ENCODE data around the gene CCDC197. TPM values are rescaled to one million over a fixed set of nuclear protein-coding genes. Genes with fewer than 3 reads are reported as not detected.

CCDC197 gene
- total RNA-seq, 1 experiment from 2014 or later: not detected

- ChIA-PET POLR2A (ENCODE audit: unreplicated experiment) (no interaction called here), CTCF (no interaction called here)
- no peaks in the 10 kb centered on the region for H3F3A ChIP-seq (ENCODE audit: insufficient read depth, low read depth)
- no peaks in the 10 kb centered on the region for H4K20me1 ChIP-seq (ENCODE audit: insufficient read depth)
- H3K27ac ChIP-seq: no peak overlapping the region
- no peak overlapping the region for H2AFZ ChIP-seq
- intact Hi-C loops (cut with micrococcal nuclease; ENCODE audit: unreplicated experiment): no loop called here
- H3K9me2 ChIP-seq (ENCODE audit: insufficient read depth): no peaks in the 10 kb centered on the region
- H3K79me2 ChIP-seq (ENCODE audit: low read depth): no peaks in the 10 kb centered on the region
- 0 out of 2 replicates have a peak overlapping the region, but pooled peaks have one; percentile 13 for H3K4me2 ChIP-seq
- H3K9me3 ChIP-seq (ENCODE audit: insufficient read depth, low read depth): no peaks in the 10 kb centered on the region
- TF ChIP-seq EZH2 (IDR thresholded peaks at IDR 0.05; ENCODE audit: low read depth): no peak
- TF ChIP-seq, protein P1, sequence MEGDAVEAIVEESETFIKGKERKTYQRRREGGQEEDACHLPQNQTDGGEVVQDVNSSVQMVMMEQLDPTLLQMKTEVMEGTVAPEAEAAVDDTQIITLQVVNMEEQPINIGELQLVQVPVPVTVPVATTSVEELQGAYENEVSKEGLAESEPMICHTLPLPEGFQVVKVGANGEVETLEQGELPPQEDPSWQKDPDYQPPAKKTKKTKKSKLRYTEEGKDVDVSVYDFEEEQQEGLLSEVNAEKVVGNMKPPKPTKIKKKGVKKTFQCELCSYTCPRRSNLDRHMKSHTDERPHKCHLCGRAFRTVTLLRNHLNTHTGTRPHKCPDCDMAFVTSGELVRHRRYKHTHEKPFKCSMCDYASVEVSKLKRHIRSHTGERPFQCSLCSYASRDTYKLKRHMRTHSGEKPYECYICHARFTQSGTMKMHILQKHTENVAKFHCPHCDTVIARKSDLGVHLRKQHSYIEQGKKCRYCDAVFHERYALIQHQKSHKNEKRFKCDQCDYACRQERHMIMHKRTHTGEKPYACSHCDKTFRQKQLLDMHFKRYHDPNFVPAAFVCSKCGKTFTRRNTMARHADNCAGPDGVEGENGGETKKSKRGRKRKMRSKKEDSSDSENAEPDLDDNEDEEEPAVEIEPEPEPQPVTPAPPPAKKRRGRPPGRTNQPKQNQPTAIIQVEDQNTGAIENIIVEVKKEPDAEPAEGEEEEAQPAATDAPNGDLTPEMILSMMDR (conservative IDR thresholded peaks at IDR 0.05): no peak
- peaks cover 11% of the 10 kb centered on the region; the same call in 1 of the 2 replicates for H3K4me1 ChIP-seq (replicated peaks; ENCODE audit: insufficient read depth)
- H3K27me3 ChIP-seq (ENCODE audit: insufficient read depth, low read depth): no peaks in the 10 kb centered on the region
- no TSS peak for BruUV-seq (replicated peaks)
- peak in 1 of 2 experiments; percentile 17 for DNase-seq
- H3K4me3 ChIP-seq: no peak overlapping the region
- H3K36me3 ChIP-seq (ENCODE audit: low read depth): no peaks in the 10 kb centered on the region
These were observed 9.7 kb upstream of the CCDC197 start for GRCh38 chr14:93987376-93987775.

DNA sequence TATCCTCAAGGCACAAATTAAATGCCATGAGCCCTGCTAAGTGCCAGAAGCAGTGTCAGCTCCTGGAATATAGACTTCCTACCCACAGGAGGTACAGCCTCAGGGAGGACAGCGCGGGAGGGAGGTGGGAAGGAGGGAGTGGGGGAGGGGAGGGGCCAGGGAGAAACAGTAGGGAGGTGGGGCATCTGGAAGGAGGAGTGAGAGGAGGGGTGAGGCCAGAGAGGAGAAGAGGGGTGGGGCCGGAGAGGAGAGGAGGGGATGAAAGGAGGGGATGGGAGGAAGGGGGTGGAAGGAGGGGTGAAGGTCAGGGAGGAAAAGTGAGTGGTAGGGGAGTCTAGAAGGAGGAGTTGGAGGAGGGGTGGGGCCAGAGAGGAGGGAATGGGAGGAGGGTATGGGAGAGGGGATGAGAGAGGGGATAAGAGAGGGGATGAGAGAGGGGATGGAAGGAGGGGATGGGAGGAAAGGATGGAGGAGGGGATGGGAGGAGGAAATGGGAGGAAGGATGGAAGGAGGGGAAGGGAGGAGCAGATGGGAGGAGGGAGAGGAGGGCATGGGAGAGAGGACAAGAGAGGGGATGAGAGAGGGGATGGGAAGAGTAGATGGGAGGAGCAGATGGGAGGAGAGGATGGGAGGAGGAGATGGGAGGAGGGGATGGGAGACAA is 9.2 kb upstream of the CCDC197 start:
- no peaks in the 10 kb centered on the region for H3K79me2 ChIP-seq (ENCODE audit: low read depth)
- no peaks in the 10 kb centered on the region for H3K36me3 ChIP-seq (ENCODE audit: low read depth)
- no peak overlapping the region for H3K27ac ChIP-seq
- TF ChIP-seq, protein P1 (conservative IDR thresholded peaks at IDR 0.05): no peak
- TF ChIP-seq EZH2 (IDR thresholded peaks at IDR 0.05; ENCODE audit: low read depth): no peak
- no peak overlapping the region for H3K4me2 ChIP-seq
- no peaks in the 10 kb centered on the region for H4K20me1 ChIP-seq (ENCODE audit: insufficient read depth)
- BruUV-seq (replicated peaks): no TSS peak
- intact Hi-C loops (cut with micrococcal nuclease; ENCODE audit: unreplicated experiment): no loop called here
- CTCF ChIA-PET: no interaction called here
- no peak overlapping the region for H2AFZ ChIP-seq
- no peaks in the 10 kb centered on the region for H3K27me3 ChIP-seq (ENCODE audit: insufficient read depth, low read depth)
- no peak overlapping the region for H3K4me3 ChIP-seq
- no peak for DNase-seq
- peaks cover 11% of the 10 kb centered on the region; the same call in 1 of the 2 replicates for H3K4me1 ChIP-seq (replicated peaks; ENCODE audit: insufficient read depth)
- H3F3A ChIP-seq (ENCODE audit: insufficient read depth, low read depth): no peaks in the 10 kb centered on the region
- no peaks in the 10 kb centered on the region for H3K9me3 ChIP-seq (ENCODE audit: insufficient read depth, low read depth)
- POLR2A ChIA-PET (ENCODE audit: unreplicated experiment): no interaction called here
- H3K9me2 ChIP-seq (ENCODE audit: insufficient read depth): no peaks in the 10 kb centered on the region

DNA sequence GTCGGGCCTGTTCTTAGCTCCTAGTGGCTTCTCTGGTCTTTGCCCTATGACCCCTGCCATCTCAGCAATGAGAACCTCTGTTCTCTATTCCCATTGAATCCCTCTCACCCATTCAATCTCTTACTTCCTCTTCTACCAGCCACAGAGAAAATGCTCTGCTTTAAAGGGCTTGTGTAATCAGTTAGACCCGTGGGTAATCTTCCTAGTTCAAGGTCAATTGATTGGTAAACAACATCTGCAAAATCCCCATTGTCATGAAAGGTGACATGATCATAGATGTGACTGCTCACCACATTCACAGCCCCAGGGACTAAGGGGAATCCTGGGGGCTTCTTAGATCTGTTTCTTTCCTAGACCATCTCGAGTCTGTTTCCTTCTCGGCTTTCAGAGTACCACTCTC is 7.2 kb upstream of the CCDC197 start:
- no peaks in the 10 kb centered on the region for H3K36me3 ChIP-seq (ENCODE audit: low read depth)
- intact Hi-C loops (cut with micrococcal nuclease; ENCODE audit: unreplicated experiment): no loop called here
- POLR2A ChIA-PET (ENCODE audit: unreplicated experiment): no interaction called here
- no peaks in the 10 kb centered on the region for H3K27me3 ChIP-seq (ENCODE audit: insufficient read depth, low read depth)
- CTCF ChIA-PET: no interaction called here
- no peak overlapping the region for H2AFZ ChIP-seq
- no peak overlapping the region for H3K27ac ChIP-seq
- no peaks in the 10 kb centered on the region for H3K9me2 ChIP-seq (ENCODE audit: insufficient read depth)
- no peak overlapping the region for H3K4me2 ChIP-seq
- H3F3A ChIP-seq (ENCODE audit: insufficient read depth, low read depth): no peaks in the 10 kb centered on the region
- no peaks in the 10 kb centered on the region for H4K20me1 ChIP-seq (ENCODE audit: insufficient read depth)
- no peaks in the 10 kb centered on the region for H3K9me3 ChIP-seq (ENCODE audit: insufficient read depth, low read depth)
- no peak for DNase-seq
- H3K4me1 ChIP-seq (replicated peaks; ENCODE audit: insufficient read depth): peaks cover 11% of the 10 kb centered on the region; the same call in 1 of the 2 replicates
- H3K79me2 ChIP-seq (ENCODE audit: low read depth): no peaks in the 10 kb centered on the region
- no TSS peak for BruUV-seq (replicated peaks)
- H3K4me3 ChIP-seq: no peak overlapping the region
- no peak for TF ChIP-seq EZH2 (IDR thresholded peaks at IDR 0.05; ENCODE audit: low read depth)
- TF ChIP-seq, protein P1 (conservative IDR thresholded peaks at IDR 0.05): no peak
